Measurements from ENCODE around the gene CEP70. TPM values are rescaled to one million over a fixed set of nuclear protein-coding genes. Genes with fewer than 3 reads are reported as not detected.
"Not testable (repeated sequence)": the region's sequence is repeated elsewhere in the genome, so short reads cannot be mapped to it uniquely, and the experiment has no call there.

Gene CEP70
- total RNA-seq: 14.6 and 14.7 TPM in 2 replicates

GRCh38 chr3:138594150-138594934, at the start of gene CEP70:
Gene CEP70, minus strand, starts transcription at chr3:138594260. Its CDS starts 21,333 bp downstream, at chr3:138572927.
- intact Hi-C loops (cut with micrococcal nuclease): loop anchor here (1.0 to 5.0 kb wide), 13 partner anchors 15 to 1083 kb away; partner anchors contain the start of genes COPB2, NMNAT3 and PIK3CB

- intact Hi-C loops (cut with micrococcal nuclease): no loop called here
These were observed 48.8 kb upstream of the CEP70 start for GRCh38 chr3:138642927-138643253.

GRCh38 chr3:138642226-138642926, 48.3 kb upstream of the CEP70 start:
- intact Hi-C loops (cut with micrococcal nuclease): no loop called here

GRCh38 chr3:138640537-138640936, 46.5 kb upstream of the CEP70 start:
- intact Hi-C loops (cut with micrococcal nuclease): no loop called here

GRCh38 chr3:138638641-138639040, 44.6 kb upstream of the CEP70 start:
- intact Hi-C loops (cut with micrococcal nuclease): no loop called here

GRCh38 chr3:138629526-138629925, 35.5 kb upstream of the CEP70 start:
- intact Hi-C loops (cut with micrococcal nuclease): no loop called here

- intact Hi-C loops (cut with micrococcal nuclease): no loop called here
These were observed 31.8 kb upstream of the CEP70 start for GRCh38 chr3:138625707-138626365.

- intact Hi-C loops (cut with micrococcal nuclease): no loop called here
These were observed 30.5 kb upstream of the CEP70 start for GRCh38 chr3:138624518-138624917.

GRCh38 chr3:138620431-138620830, 26.4 kb upstream of the CEP70 start:
- intact Hi-C loops (cut with micrococcal nuclease): no loop called here

GRCh38 chr3:138615462-138615861, 21.4 kb upstream of the CEP70 start:
- intact Hi-C loops (cut with micrococcal nuclease): no loop called here

- intact Hi-C loops (cut with micrococcal nuclease): loop anchor here (1.0 kb wide), 1 partner anchor 16 kb away; the partner anchor contains the start of gene CEP70
These were observed 15.8 kb upstream of the CEP70 start for GRCh38 chr3:138609898-138610266.

- intact Hi-C loops (cut with micrococcal nuclease): loop anchor here (1.0 kb wide), 1 partner anchor 14 kb away; the partner anchor contains the start of gene CEP70
These were observed 14.5 kb upstream of the CEP70 start, which contains the start of gene FAIM for GRCh38 chr3:138608322-138609135. Gene FAIM, plus strand, starts transcription at chr3:138608771. Its CDS starts 10,956 bp downstream, at chr3:138619727.

GRCh38 chr3:138604106-138604595, 10.1 kb upstream of the CEP70 start:
- intact Hi-C loops (cut with micrococcal nuclease): not testable (repeated sequence)

- intact Hi-C loops (cut with micrococcal nuclease): not testable (repeated sequence)
These were observed 7.6 kb upstream of the CEP70 start for GRCh38 chr3:138601661-138602060.

- intact Hi-C loops (cut with micrococcal nuclease): no loop called here
These were observed 6.2 kb upstream of the CEP70 start for GRCh38 chr3:138600100-138600745.

- intact Hi-C loops (cut with micrococcal nuclease): no loop called here
These were observed 4.5 kb upstream of the CEP70 start for GRCh38 chr3:138598534-138598933.

- intact Hi-C loops (cut with micrococcal nuclease): not testable (repeated sequence)
These were observed 3.3 kb upstream of the CEP70 start for GRCh38 chr3:138597186-138597976.

GRCh38 chr3:138594935-138595610, 1.0 kb upstream of the CEP70 start:
- intact Hi-C loops (cut with micrococcal nuclease): loop anchor here (1.0 to 5.0 kb wide), 13 partner anchors 14 to 1082 kb away; partner anchors contain the start of genes COPB2, NMNAT3 and PIK3CB

Data from T-helper 2 cell treated with Interferon-gamma antibody and Interleukin-4, amounts not matched to agents 100 ng/mL and 5 ng/mL, for 36 hours (primary cell).